GM18907 (cell line): ENCODE measurements around the gene SOST.

Experiments used
- ATAC-seq: cut with Tn5 transposase; IDR thresholded peaks from one replicate; pipeline ENCODE4 v1.9.1; 2021; ENCODE audit warnings: mild to moderate bottlenecking, moderate library complexity; ENCODE audit not compliant: unreplicated experiment

The SOST gene

DNA sequence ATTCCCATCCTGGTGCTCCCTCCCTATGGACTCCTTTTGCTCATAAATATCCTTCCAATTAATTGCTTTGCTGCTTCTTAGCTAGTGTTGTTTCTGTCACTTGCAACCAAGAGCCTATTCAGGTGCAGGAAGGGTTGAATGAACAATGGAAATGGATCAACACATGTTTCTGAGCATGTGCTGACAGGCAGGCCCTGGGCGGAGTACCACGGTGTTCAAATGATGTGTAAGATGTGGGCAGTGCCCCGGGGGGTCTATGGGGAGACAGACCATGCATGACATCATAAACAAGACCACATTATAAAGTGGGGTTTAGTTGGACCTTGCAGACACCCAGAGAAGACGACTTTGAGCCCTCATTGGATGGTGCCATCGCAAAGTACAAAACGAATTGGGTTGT, 48.5 kb downstream of the SOST start:
- no peak for ATAC-seq

DNA sequence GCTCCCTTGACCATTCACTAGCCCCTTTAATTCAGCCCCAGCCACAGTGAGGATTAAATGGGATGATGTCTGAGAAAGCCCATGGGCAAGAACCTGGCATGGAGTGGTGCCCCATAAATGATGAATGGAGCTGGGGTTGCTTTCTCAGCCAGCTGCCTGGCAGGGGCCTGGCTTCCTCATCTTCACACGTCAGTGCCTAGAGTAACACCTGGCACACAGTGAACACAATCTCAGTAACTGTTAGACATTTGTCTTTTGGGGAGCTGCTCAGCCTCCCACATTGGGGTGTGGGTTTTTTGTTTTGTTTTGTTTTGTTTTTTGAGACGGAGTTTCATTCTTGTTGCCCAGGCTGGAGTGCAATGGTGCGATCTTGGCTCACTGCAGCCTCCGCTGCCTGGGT, 49.4 kb downstream of the SOST start:
- ATAC-seq: no peak

DNA sequence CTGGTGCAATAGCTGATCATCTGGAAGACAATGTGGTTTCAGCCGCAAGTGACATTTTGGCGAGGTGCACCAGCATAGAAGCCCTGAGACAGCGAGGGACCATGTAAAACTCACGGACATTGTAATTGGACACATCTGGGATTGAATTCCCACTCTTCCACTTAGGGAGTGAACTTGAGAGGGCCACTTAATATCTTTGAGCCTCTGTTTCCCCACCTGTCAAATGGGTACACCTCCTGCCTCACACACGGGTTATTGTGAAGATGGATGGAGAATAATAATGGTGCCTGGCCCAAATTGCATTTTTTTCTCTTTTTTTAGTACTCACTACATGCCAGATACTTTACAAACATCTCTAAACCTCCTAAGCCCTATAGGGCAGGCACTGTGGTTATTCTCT, 51.4 kb downstream of the SOST start:
- ATAC-seq: no peak

DNA sequence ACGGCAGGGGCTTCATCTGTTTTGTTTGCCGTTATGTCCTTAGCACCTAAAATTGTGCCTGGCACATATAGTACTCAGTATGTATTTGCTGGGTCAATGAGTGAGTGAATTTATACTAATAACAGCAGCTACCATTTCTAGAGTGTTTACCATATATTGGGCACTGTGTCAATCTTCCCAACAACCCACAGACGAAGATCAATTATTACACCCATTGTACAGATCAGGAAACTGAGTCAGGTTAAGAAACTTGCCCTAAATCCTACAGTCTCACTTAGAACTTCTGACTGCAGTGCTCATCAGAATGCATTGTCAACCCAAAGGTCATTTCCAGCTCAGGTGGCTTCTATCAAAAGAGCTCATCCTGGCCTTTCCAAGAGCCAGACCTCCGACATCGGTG, 52.4 kb downstream of the SOST start:
- ATAC-seq: no peak
